SK-N-SH treated with all-trans-retinoic acid at 6 μM for 48 hours (cell line): ENCODE data around the gene KREMEN2.

Experiments used
- CREB5 ChIP-seq: fragments of 250-450 bp; sonication (Bioruptor Pico); IDR thresholded peaks from 2 replicates; pipeline ENCODE4 v1.5.1; 2020; ENCODE audit warnings: low read depth, mild to moderate bottlenecking, moderate library complexity
- ISL1 ChIP-seq: fragments of 250-450 bp; sonication (Bioruptor Pico); IDR thresholded peaks from 2 replicates; pipeline ENCODE4 v2.1.2; 2022; ENCODE audit warnings: mild to moderate bottlenecking, moderate library complexity
- ZFP3 ChIP-seq: fragments of 250-450 bp; sonication (Bioruptor Pico); IDR thresholded peaks from 2 replicates; pipeline ENCODE4 v1.5.0; 2020; ENCODE audit warnings: mild to moderate bottlenecking, moderate library complexity
- TF ChIP-seq, protein P1 (sequence below): fragments of 250-450 bp; sonication (Bioruptor Pico); IDR thresholded peaks from 2 replicates; pipeline ENCODE4 v1.5.1; 2021; ENCODE audit warnings: mild to moderate bottlenecking, moderate library complexity

DNA sequence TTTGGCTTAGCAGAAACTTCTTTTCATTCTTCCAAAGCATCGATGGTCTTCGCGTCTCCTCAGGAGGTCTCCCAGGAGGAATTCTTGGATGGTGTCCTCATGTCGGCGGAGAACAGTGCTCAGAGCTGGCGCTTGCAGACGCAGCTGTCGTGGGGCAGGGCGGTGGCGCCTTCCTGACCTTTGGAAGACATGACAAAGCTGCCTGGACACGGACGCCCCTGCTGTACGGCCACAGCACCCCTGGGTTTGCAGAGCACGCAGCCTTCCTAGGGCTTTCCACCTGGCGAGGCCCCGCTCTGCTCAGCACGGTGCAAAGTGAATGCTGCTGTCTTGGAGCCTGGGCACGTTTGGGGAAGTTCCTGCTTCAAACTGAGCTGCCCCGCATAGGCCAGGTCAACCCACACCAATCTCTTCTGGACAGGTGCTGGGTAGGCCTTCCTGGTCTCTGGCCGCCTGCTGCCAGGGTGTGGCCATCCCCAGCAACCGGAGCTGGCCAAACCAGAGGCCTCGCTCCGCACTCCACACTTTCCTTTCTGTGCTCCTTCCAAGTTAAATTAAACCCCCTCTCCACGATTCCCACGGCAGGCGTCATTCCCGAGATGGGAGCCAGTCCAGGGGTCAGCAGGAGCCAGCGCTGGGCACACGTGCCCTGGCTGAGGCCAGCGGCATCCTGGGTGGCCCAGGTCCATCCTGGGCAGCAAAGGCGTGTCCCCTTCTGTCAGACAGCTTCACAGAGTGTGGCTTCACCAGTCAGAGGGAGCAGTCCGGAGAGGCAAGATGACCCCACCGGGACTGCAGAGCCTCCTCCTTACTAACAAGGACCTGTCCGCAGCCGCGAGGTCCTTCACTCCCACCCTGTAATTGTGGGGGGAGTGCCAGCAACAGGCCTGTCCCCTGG lies 15.0 kb upstream of the KREMEN2 start:
- no peak for TF ChIP-seq ZFP3 (CRISPR knock-in tag)
- TF ChIP-seq, protein P1, sequence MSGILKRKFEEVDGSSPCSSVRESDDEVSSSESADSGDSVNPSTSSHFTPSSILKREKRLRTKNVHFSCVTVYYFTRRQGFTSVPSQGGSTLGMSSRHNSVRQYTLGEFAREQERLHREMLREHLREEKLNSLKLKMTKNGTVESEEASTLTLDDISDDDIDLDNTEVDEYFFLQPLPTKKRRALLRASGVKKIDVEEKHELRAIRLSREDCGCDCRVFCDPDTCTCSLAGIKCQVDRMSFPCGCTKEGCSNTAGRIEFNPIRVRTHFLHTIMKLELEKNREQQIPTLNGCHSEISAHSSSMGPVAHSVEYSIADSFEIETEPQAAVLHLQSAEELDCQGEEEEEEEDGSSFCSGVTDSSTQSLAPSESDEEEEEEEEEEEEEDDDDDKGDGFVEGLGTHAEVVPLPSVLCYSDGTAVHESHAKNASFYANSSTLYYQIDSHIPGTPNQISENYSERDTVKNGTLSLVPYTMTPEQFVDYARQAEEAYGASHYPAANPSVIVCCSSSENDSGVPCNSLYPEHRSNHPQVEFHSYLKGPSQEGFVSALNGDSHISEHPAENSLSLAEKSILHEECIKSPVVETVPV (CRISPR knock-in tag) = no peak
- TF ChIP-seq CREB5 (CRISPR knock-in tag) = no peak
- no peak for TF ChIP-seq ISL1 (CRISPR knock-in tag)
